GM19023 (cell line): Measurements from ENCODE around the gene SARS2.

Source experiments
- ATAC-seq: cut with Tn5 transposase; IDR thresholded peaks from one replicate; pipeline ENCODE4 v1.9.1; 2021; ENCODE audit warnings: mild to moderate bottlenecking, moderate library complexity; ENCODE audit not compliant: unreplicated experiment

SARS2 gene

DNA sequence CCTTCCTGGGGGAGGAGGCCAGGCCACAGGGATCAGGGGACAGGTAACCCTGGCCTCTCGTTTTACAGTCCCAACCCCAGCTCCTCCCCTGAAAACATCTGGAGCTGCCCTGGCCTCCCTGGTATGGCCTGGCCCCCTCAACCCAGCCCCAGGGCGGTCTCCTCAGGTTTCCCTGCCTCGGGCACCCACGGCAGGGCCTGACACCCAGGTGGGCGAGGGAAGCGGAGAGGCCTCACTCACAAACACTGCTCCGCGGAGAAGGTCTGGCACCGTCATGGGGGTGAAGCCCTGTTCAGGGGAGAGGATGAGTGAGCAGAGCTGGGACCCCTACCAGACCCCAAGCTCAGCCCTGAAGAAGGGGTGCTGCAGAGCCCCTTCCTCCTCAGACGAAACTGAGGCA lies 12.0 kb downstream of the SARS2 start:
- no peak for ATAC-seq

GRCh38 chr19:38917921-38918491 lies 12.6 kb downstream of the SARS2 start:
- no peak for ATAC-seq

DNA sequence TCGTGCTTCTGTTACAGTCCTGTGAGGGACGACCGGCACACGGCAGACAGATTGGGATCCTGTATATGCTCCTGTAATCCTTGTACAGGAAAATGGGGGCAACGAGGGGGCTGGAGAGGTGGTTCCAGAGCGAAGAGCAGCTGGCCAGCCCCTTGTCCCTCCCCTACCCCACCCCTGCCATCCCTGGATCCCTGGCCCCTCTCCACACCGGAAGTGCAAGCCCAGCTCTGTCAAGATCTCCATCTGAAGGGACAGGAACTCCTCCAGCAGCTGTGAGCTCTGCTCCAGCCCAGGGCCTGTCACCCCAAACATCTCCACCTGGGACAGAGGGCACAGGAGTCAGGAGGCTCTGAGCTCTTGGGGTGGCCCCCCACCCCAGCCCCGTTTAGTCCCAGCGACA lies 13.0 kb downstream of the SARS2 start:
- no peak for ATAC-seq

- ATAC-seq: no peak
These were observed 14.9 kb downstream of the SARS2 start for GRCh38 chr19:38915329-38916321.

GRCh38 chr19:38913958-38914357 lies 16.6 kb downstream of the SARS2 start:
- no peak for ATAC-seq

GRCh38 chr19:38912600-38913514 lies 17.7 kb downstream of the SARS2 start:
- no peak for ATAC-seq

DNA sequence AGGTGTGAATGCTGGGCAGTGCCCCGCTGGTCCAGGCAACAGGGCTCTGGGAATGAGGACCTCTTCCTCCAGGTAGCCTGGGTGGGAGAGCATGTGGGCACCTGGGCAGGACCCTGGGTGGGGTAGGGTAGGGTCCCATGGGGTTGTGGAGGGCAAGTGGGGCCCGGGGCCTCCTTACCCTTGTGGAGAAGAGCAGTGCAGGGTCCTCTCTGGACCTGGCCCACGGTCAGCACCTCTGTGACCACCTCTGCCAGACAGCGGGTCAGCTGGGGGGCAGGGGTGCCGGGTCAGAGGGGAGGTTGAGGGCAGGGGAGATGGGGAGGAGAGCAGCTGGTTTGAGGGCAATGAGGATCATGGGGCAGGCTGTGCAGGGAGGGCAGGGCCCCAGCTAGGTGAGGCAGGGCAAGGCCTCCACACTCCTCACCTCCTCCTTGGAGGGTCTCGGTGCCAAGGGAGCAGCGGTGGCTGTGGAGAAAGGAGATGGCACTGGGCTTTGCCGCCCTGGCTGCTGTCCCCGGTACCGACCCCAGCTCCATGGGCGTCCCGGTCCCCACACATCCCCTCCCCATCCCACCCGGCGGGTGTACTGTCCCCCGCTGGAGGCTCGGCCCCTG lies 19.1 kb downstream of the SARS2 start:
- ATAC-seq: no peak

DNA sequence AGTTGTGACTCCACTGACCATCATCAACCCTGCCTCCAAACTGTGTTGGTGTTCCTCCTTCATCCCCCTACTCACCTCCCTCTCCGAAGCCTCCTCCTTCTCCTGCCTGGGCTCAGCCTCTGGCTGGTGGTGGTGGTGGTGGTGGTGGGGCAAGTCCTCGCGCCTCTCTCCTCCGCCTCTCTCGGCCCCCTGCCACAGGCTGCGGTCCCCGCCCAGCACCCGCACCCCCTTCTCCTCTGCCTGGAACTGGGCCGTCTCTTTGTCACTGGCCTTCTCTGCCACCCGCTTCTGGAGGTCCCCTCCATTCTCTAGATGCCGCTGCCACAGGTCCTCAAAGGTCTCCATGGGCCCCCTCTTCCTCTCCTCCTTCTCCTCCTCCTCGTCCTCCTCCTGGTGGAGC lies 20.1 kb downstream of the SARS2 start:
- ATAC-seq: no peak

DNA sequence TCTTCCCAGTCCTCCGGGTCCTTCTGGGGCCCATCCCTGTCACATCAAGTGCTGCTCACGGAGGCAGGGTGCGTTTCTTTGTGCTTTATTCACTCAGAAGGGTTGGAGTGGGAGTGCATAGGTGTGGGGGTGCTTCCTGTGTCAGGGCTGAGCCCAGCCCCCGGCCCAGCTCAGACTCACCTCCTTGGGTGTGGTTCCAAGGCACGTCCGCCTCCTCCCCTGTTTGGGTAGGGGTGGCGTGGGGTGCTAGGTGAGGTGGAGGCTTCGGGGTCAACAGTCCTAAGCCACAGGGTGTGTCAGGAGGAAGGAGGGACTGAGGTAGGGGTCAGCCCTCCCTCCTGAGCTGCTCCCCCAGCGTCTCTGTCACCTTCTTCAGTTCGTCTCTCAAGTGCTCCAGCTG lies 21.7 kb downstream of the SARS2 start:
- no peak for ATAC-seq

GRCh38 chr19:38907670-38908069 lies 22.9 kb downstream of the SARS2 start:
- no peak for ATAC-seq

DNA sequence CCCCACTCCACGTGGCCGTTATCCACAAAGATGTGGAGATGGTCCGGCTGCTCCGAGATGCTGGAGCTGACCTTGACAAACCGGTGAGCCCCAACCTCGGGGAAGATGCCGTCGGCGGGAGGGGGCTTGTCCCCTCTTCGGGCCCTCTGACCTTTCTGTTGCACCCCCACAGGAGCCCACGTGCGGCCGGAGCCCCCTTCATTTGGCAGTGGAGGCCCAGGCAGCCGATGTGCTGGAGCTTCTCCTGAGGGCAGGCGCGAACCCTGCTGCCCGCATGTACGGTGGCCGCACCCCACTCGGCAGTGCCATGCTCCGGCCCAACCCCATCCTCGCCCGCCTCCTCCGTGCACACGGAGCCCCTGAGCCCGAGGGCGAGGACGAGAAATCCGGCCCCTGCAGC lies 23.3 kb downstream of the SARS2 start:
- ATAC-seq: no peak

DNA sequence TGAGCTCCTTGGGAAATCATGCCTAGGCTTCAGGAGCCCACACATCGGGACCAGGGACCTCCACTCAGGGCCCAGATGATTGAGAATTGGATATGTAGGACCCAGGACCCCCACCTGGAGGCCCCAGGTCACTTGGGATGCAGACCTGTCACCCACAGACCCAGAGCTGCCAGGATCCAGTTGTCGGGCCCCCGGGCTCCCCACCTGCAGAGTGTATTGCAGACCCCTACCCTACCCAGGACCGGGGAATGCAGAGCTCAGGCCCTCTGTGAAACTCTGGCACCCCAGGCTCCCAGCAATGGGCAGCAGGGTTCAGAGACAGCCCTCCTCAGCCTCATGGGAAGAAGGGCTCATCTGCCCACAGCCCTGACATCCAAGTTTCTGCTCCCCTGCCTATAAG lies 24.9 kb downstream of the SARS2 start:
- ATAC-seq: no peak

GRCh38 chr19:38904581-38905539 lies 25.7 kb downstream of the SARS2 start:
- no peak for ATAC-seq

- ATAC-seq: no peak
These were observed 28.9 kb downstream of the SARS2 start for GRCh38 chr19:38901683-38902082.

- ATAC-seq: no peak
These were observed 29.8 kb downstream of the SARS2 start for GRCh38 chr19:38900743-38901190.

DNA sequence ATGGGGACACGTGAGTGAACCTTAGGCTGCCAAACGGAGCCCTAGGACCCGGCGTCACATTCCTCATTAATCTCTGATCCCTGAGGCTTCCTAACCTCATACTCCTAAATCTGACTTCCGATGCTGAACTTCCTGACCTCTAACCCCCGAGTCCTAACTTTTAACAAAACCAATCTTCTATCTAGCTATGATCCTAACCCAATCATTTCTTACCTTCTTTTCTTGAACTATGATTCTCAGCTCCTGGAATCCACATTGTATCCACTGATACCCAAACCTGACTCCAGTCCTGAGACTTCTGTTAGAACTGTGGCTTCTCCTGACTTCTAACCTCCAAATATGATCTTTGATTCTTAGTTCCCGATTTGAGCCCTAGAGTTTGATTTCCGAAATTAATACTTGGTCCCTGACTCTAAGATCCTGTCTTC lies 30.3 kb downstream of the SARS2 start:
- no peak for ATAC-seq

GRCh38 chr19:38899447-38900201 lies 30.9 kb downstream of the SARS2 start, which contains the start of the genes NFKBIB and SIRT2:
NFKBIB (plus strand) TSS chr19:38899969; CDS start chr19:38900033, 64 bp downstream.
SIRT2 (minus strand) TSS chr19:38899618; CDS start chr19:38899521, 97 bp downstream.
- peak; percentile 85 for ATAC-seq

DNA sequence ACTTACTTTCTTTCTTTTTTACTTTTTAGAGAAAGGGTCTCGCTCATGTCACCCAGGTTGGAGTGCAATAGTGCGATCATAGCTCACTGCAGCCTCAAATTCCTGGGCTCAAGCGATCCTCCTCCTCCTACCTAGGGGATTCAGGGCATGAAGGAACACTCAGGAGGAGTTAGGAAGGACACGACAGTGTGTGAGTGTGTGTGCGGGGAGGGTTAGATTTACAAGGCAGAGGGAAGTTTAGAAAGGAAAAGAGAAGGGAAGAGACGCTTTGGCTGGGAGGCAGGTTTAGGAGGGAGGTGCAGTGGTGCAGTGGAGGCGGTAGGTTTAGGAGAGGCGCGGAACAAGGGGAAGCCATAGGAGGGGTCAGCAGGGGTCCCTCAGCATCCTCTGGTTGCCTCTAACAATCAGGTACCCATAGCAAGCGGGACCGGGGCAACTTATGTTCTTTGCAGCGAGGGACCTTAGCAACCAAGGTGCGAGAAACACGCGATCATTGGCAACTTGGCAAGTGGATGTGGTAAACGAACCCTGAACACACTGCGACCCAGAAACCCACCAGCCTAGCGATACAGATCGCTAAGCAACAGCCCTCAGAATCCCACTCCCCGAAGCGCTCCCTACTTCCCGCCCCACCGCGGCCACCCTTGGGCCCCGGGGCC lies 31.6 kb downstream of the SARS2 start:
- no peak for ATAC-seq
